Pulmonary artery endothelial cell (primary cell): ENCODE measurements around the gene DMP1. TPM values are rescaled to one million over a fixed set of nuclear protein-coding genes. Genes with fewer than 3 reads are reported as not detected.
A peak's percentile ranks its signal among the peaks of the same experiment; 100 is the strongest.

Experiments used
- DNase-seq: peaks from one replicate; pipeline ENCODE4 v3.0.0-alpha.2; 2011; ENCODE audit warnings: low read depth, low spot score
- total RNA-seq: library from RNA; depleted of rRNA; stranded (reverse); fragments of >200 nt; gene quantifications from 2 replicates; pipeline ENCODE4 v1.2.3, GENCODE V29; 2014

The DMP1 gene
- not detected in 2 replicates for total RNA-seq

DNA sequence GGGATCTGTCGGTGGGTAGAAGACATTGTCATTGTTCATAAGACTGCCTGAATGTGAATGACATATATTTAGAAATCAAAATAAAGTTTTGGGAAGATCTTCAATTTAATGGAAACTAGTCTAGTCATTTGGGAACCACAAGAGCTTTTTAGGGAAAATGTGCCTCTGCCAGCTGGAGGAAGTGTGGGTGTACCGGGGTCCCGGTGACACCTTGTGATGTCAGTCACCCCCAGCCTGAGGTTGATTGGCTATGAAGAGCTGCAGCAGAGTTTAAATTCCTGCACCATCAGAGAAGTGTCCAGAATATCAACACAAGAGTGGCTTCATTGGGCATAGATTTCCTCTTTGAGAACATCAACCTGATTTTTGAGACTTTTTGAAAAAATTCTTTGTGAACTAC is at the start of gene DMP1:
TSS of gene DMP1 (plus strand) at position 301 of the 400 bp plus-strand sequence. CDS start 6,213 bp downstream, outside the sequence.
- DNase-seq, result no peak

- DNase-seq, result no peak
Observed at GRCh38 chr4:87601361-87601760, 48.7 kb upstream of the DMP1 start.

DNA sequence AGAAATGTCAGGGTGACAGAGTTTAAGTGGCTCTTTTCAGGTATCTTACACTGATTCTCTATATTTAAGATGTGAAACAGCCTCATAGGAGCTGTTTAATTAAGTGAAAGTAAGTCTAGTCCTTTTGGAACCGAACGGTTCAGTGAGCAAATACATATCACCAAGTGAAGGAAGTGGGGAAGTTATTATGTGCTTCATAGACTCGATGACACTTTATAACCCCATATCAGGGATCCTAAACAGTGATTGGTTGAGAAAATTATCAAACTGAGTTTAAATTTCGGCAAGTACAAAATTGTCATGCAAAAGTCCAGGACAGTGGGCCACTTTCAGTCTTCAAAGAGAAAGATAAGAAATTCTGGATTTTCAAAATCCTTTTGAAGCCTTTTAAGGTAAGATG is 41.9 kb upstream of the DMP1 start, which contains the start of gene DSPP:
TSS of gene DSPP (plus strand) at position 301 of the 400 bp plus-strand sequence. CDS start 2,380 bp downstream, outside the sequence.
- no peak for DNase-seq

DNA sequence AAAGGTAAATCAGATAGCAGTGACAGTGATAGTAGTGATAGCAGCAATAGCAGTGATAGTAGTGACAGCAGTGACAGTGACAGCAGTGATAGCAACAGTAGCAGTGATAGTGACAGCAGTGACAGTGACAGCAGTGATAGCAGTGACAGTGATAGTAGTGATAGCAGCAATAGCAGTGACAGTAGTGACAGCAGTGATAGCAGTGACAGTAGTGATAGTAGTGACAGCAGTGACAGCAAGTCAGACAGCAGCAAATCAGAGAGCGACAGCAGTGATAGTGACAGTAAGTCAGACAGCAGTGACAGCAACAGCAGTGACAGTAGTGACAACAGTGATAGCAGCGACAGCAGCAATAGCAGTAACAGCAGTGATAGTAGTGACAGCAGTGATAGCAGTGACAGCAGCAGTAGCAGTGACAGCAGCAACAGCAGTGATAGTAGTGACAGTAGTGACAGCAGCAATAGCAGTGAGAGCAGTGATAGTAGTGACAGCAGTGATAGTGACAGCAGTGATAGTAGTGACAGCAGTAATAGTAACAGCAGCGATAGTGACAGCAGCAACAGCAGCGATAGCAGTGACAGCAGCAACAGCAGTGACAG is 35.7 kb upstream of the DMP1 start:
- no peak for DNase-seq

- no peak for DNase-seq
Observed at GRCh38 chr4:87616268-87616667, 33.8 kb upstream of the DMP1 start.

GRCh38 chr4:87620086-87620485 is 30.0 kb upstream of the DMP1 start:
- DNase-seq, result no peak

- no peak for DNase-seq
Observed at GRCh38 chr4:87620491-87620890, 29.6 kb upstream of the DMP1 start.

DNA sequence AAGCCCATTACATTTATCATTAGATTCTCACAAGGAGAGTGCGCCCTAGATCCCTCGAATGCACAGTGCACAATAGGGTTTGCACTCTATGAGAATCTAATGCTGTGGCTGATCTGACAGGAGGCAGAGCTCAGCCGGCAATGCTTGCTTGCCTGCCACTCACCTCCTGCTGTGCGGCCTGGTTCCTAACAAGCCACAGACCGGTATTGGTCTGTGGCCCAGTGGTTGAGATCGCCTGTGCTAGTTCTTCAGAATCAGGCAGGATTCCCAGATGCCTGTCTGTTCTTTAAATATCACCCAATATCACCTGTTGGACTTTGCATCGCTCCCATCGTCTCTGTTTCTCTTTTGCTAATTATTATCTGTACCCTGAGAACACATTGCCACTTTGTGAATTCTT is 27.8 kb upstream of the DMP1 start:
- DNase-seq, result no peak

DNA sequence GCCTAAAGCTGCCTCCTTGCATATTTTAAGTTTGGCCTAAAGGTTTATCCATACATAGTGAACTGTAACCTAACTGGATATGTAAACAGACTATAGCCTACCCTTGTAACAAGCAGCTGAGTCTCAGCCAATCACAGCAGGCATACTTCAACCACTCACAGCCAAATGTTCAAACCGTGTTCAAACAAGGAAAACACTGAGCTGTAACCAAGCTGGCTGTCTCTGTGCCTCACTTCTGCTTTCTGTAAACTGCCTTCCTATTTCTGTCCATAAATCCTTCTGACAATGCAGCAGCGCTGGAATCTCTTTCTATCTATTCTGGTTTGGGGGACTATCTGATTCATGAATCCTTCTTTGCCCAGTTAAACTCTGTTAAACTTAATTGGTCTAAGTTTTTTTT is 25.4 kb upstream of the DMP1 start:
- DNase-seq, result no peak

DNA sequence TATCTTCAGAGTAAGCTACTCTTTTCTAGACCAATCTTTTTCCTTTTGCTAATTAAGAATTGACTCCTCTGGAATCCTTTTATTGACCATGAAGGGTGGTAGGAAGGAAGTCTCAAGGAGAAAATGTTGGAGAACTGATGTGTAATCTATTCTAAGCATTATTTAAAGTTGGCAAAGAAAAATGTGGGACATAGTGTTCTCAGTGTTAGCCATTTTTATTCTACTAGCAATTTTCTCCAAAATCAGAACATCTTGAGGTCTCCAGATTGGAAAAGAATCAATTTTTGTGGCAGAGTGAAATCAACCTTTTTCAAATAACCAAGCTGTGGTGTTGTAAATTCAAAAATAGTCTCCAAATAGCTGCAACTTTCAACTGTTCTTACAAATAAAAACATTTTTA is 18.4 kb upstream of the DMP1 start:
- DNase-seq, result no peak

- DNase-seq, result no peak
Observed at GRCh38 chr4:87632469-87632868, 17.6 kb upstream of the DMP1 start.

DNA sequence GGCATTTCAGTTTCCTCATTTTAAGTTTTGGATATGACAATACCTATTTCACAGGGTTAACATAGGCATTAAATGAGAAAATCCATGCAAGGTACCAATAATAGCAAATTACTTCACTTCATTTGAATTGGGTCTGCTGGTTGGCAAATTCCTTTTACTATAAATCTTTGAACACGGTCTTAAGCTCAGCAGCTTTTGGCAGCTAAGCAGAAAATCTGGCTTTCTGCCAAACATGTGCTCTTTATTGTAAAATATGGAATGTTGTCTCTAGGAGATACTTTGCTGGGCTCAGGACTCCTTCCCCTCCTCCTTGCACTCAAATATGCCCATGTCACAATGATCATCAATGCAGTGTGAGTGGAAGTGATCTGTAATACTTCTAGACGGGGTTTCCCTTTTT is 16.8 kb upstream of the DMP1 start:
- DNase-seq, result no peak

GRCh38 chr4:87644286-87644685 is 5.8 kb upstream of the DMP1 start:
- DNase-seq, result no peak

DNA sequence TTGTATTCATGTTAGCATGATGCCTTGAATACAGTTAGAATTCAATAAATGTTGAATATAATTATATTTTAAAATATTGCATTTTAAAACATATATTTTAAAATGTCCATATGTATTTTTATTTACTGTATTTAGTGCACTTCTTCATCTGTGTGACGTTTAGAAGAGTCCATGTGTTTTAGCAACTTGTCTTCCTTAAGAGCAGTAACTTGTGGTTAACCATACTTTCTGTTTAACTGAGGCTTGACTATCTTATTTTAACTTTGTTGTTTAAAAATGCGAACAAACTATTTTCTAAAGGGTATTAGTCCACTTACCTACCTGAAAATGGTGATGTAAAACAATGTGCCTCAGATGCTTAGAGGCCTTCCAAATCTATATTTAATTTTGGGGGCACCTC is 858 bp downstream of the DMP1 start:
- no peak for DNase-seq

GRCh38 chr4:87651941-87652340 is 1.9 kb downstream of the DMP1 start:
- DNase-seq, result no peak

- DNase-seq, result no peak
Observed at GRCh38 chr4:87654487-87655044, 4.5 kb downstream of the DMP1 start.

- DNase-seq, result peak; percentile 89
Observed at GRCh38 chr4:87657525-87657924, 7.4 kb downstream of the DMP1 start.

DNA sequence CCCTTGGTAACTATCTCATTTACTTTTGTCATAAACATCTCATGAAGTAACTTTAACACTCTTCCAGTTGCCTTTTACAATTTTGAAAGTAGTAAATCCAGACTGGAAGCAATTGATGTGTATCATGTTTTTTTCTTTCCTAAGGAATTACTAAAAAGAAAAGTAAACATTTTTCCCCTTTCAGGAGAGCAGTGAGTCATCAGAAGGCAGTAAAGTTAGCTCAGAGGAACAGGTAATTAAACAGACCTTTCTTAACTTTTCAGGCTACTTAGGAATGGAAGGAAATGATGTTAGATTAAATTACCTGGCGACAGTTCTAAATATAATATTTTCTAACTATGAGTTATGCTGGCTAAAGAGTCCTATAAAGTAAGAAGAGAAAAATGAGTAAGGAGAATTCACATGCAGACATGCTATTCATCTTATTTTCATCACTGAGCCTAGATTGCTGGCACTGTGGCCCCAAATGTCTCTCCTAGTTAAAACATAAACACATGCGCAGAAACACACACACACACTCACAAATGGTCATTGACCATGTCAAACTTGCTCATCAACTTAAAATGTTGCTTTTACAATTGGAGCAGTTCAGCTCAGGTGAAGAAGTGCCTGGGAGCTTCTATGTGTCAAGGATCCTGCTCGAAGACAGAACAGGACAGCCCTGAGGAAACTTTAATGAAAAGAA is 9.3 kb downstream of the DMP1 start:
- DNase-seq, result no peak

- DNase-seq, result no peak
Observed at GRCh38 chr4:87662871-87663270, 12.8 kb downstream of the DMP1 start.

DNA sequence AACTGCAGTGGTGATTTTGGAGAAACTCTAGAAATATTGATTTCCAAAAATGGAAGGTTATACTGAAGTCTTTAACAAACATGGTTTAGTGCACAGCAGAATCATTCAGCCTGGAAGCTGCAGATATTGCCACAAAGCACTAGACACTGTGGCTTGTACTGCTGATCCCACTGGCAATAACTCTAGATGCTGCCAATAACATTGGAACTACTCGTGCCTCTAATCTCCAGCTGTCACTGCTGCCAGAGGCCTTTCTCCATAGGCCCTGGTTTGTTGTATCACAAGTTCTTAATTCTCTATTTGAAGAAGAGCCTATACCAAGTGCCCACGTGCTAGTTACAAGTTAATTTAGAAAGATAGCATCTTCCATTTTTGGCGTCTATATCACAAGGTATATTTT is 19.3 kb downstream of the DMP1 start:
- no peak for DNase-seq

- DNase-seq, result no peak
Observed at GRCh38 chr4:87677731-87678130, 27.7 kb downstream of the DMP1 start.

GRCh38 chr4:87679449-87680169 is 29.5 kb downstream of the DMP1 start:
- DNase-seq, result no peak
